ENCODE measurements around the gene ZDHHC8.

- TF ChIP-seq CTCF (IDR thresholded peaks at IDR 0.05 in 2 of 3, conservative IDR thresholded peaks at IDR 0.05 in 1 of 3; ENCODE audit: control insufficient read depth in 2 of 3, extremely low read depth in 1 of 3, insufficient read depth in 1 of 3, low read depth in 3 of 3, low read length in 3 of 3) (no peak), POLR2AphosphoS5 (IDR thresholded peaks at IDR 0.05; ENCODE audit: low read length) (no peak), EP300 (IDR thresholded peaks at IDR 0.05; ENCODE audit: borderline replicate concordance in 1 of 2, control insufficient read depth in 1 of 2, low read depth in 2 of 2, low read length in 2 of 2) (no peak), TAF1 (IDR thresholded peaks at IDR 0.05; ENCODE audit: borderline replicate concordance, low read depth, low read length) (no peak), YY1 (IDR thresholded peaks at IDR 0.05; ENCODE audit: low read depth, low read length) (no peak), CBFB (IDR thresholded peaks at IDR 0.05; ENCODE audit: low read depth) (no peak), ZNF687 (IDR thresholded peaks at IDR 0.05) (no peak), ZBTB40 (IDR thresholded peaks at IDR 0.05; ENCODE audit: borderline replicate concordance) (no peak), E2F4 (IDR thresholded peaks at IDR 0.05; ENCODE audit: low read depth, low read length) (no peak)
Observed at GRCh38 chr22:20188567-20188877, 56.9 kb downstream of the ZDHHC8 start.

Measured in GM12878 (cell line).